Measurements from ENCODE around the gene LRCH1. TPM values are rescaled to one million over a fixed set of nuclear protein-coding genes. Genes with fewer than 3 reads are reported as not detected.

LRCH1 gene
- total RNA-seq, 1 donor from 2014 or later: 17.0 TPM

DNA sequence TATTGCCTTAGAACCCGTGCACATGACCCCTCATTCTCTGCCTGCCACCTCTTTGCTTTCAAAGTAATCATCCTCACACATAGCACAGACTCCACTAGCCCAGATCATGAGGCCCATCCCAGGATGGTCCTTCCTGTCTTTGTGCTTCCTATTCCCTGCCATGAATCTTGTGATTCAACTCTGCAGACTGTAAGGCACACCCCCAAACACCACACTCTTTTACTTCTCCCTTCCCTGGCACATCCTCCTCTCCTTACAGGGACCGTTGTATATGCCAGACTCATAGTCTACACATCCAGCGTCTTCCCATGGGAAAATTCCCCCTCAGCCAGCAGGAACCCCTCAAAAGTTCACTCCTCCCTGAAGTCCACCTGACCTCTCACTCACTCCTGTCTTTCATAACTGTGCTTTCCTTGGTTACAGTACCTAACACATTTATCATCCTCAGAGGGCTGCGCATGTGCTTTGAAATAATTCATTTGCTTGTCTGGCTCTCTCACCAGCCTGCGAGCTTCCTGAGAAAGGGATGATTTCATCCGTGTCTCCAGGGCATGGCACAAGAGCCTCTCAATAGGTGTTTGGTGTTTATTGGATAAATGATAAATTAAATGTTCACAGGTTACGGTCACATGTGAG lies 26.8 kb upstream of the LRCH1 start:
- no peak for DNase-seq (ENCODE audit: low read depth)
- TF ChIP-seq, protein P1, sequence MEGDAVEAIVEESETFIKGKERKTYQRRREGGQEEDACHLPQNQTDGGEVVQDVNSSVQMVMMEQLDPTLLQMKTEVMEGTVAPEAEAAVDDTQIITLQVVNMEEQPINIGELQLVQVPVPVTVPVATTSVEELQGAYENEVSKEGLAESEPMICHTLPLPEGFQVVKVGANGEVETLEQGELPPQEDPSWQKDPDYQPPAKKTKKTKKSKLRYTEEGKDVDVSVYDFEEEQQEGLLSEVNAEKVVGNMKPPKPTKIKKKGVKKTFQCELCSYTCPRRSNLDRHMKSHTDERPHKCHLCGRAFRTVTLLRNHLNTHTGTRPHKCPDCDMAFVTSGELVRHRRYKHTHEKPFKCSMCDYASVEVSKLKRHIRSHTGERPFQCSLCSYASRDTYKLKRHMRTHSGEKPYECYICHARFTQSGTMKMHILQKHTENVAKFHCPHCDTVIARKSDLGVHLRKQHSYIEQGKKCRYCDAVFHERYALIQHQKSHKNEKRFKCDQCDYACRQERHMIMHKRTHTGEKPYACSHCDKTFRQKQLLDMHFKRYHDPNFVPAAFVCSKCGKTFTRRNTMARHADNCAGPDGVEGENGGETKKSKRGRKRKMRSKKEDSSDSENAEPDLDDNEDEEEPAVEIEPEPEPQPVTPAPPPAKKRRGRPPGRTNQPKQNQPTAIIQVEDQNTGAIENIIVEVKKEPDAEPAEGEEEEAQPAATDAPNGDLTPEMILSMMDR (conservative IDR thresholded peaks at IDR 0.05; ENCODE audit: low read depth, low read length): no peak
- H3K4me3 ChIP-seq (ENCODE audit: low read depth, low read length): no peak overlapping the region

DNA sequence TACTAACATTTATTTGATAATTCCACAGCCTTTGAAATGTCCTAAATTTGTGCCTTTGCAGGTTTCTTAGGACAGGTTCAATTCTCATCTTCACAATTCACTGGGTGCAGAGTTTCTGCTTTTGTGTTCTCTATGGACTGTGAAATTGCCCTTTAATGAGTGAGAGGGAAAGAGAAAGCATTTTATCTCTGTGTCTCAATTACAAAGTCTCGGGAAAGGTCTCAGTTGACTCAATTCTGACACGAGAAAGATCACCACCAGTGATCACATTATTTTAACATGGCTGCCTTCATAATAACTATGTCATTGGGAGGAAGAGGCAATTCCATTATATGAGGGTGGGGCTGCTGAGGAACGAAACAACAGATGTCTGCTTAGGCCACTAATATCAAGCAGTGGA lies 26.2 kb upstream of the LRCH1 start:
- TF ChIP-seq, protein P1 (conservative IDR thresholded peaks at IDR 0.05; ENCODE audit: low read depth, low read length): no peak
- DNase-seq (ENCODE audit: low read depth): no peak
- no peak overlapping the region for H3K4me3 ChIP-seq (ENCODE audit: low read depth, low read length)

DNA sequence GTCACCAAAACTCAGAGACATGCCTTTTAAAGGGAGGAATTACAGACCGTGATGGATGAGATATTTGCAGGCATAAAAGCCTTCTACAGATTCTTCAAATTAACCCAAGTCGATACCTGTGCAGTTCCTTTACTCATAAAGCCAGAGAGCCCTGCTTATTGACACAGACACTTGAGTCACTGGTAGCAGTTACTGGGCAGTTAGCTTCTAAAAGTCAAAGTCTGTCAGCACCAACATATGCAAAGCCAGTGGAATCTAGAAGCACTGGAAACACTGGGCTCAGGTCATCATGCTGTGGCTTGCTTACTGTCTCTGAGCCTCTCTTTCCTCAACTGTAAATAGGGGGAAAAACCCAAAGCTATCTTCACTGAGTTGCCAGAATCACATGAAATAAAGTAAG lies 25.7 kb upstream of the LRCH1 start:
- TF ChIP-seq, protein P1 (conservative IDR thresholded peaks at IDR 0.05; ENCODE audit: low read depth, low read length): no peak
- H3K4me3 ChIP-seq (ENCODE audit: low read depth, low read length): no peak overlapping the region
- DNase-seq (ENCODE audit: low read depth): no peak

DNA sequence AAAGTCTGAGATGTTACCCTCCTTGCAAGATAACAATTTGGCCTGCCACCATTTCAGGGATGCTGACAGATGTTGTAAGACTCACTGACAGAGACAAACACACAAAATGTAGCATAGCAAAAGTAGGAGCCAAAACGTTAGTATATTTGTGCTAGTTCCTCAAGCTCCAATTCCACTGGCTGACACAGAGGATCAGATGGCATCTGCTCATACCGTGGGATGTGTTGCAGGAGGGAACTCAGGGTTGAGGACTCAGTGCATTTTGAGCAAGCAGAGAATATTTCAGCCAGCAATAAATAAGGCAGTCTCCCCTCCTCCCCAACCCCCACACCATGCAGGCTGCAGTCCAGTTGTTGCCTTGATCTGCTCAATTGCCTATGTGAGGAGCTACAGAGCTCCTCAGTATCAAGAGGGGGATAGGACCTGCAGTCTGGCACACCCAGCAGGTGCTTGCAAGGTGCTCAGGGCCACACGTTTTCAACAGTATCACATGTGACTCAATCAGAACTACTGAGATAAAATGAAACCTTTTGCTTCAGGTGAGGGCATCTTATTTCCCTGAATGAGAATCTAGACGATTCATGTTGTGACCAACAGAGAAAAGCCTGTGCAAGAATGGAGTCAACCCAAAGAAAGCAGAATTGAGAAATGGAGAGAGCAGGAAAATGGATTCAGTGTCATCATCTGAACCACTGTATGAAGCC lies 23.6 kb upstream of the LRCH1 start:
- H3K4me3 ChIP-seq (ENCODE audit: low read depth, low read length): no peak overlapping the region
- no peak for DNase-seq (ENCODE audit: low read depth)
- TF ChIP-seq, protein P1 (conservative IDR thresholded peaks at IDR 0.05; ENCODE audit: low read depth, low read length): no peak

DNA sequence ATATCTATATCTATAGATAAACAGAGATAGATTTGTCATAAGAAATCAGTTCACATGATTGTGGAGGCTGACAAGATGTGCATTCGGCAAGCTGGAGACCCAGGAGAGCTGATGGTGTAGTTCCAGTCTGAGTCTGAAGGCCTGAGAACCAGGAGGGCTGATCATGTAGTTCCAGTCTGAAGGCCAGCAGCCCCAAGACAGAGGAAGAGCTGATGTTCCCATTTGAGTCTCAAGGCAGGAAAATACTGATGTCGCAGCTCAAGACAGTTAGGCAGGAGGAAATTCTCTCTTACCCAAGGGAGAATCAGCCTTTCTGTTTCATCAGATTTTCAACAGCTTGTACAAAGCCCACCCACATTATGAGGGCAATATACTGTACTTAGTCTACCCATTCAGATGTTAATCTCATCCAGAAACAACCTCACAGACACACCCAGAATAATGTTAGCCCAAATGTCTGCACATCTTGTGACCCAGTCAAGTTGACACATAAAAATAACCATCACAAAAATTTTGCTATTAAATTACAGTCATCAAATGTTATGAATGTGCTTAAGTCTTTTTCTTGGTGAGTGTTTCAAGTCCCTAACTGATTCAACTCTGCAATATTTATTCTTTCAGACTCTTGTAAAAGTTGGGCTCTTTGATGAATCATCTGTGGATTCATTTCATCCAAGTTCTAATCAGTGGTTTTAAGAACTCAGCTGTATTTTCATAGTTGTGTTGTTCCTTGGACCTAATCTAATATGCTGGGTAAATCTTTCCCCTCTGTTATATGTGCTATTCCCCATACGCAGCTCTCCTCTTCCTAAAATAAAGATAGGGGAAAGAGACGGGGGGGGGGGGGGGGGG lies 22.7 kb upstream of the LRCH1 start:
- no peak overlapping the region for H3K4me3 ChIP-seq (ENCODE audit: low read depth, low read length)
- TF ChIP-seq, protein P1 (conservative IDR thresholded peaks at IDR 0.05; ENCODE audit: low read depth, low read length): no peak
- DNase-seq (ENCODE audit: low read depth): no peak

DNA sequence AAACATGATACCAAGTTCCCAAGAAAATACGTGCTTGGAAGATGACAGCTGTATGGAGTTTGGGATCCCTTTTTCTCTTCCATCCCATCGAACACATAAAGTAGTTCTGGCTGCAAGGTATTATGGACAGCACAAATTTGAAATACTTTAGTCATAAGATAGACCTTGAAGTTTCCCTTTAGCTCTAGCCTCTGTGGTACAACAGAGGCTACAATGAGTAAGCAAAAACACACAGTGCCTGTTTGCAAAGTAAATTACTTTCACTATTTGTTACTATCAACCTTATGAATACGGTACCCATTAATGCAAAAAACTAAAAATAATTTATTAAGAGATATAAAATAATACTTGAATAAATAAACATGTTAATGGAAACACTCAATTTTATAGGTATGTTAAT lies 21.0 kb upstream of the LRCH1 start:
- H3K4me3 ChIP-seq (ENCODE audit: low read depth, low read length): no peak overlapping the region
- no peak for DNase-seq (ENCODE audit: low read depth)
- TF ChIP-seq, protein P1 (conservative IDR thresholded peaks at IDR 0.05; ENCODE audit: low read depth, low read length): no peak

All from epithelial cell of proximal tubule (primary cell).